Fibroblast of pulmonary artery (primary cell): Measurements from ENCODE around the gene ESF1.
A peak's percentile ranks its signal among the peaks of the same experiment; 100 is the strongest.
"Not testable (repeated sequence)": the region's sequence is repeated elsewhere in the genome, so short reads cannot be mapped to it uniquely, and the experiment has no call there.

Experiments used
- DNase-seq: peaks from one replicate; pipeline ENCODE4 v3.0.0-alpha.2; 2010; ENCODE audit warnings: low read depth
- H3K4me3 ChIP-seq: replicated peaks from 2 replicates; pipeline ENCODE4 v1.5.1; 2011; ENCODE audit warnings: low read depth, mild to moderate bottlenecking, control low read depth, low read length, moderate library complexity
- TF ChIP-seq, protein P1 (sequence below): IDR thresholded peaks from 2 replicates; pipeline ENCODE4 v1.5.1; 2011; ENCODE audit warnings: mild to moderate bottlenecking, control low read depth, low read length, inconsistent platforms; ENCODE audit errors: missing control alignments

ESF1 gene

DNA sequence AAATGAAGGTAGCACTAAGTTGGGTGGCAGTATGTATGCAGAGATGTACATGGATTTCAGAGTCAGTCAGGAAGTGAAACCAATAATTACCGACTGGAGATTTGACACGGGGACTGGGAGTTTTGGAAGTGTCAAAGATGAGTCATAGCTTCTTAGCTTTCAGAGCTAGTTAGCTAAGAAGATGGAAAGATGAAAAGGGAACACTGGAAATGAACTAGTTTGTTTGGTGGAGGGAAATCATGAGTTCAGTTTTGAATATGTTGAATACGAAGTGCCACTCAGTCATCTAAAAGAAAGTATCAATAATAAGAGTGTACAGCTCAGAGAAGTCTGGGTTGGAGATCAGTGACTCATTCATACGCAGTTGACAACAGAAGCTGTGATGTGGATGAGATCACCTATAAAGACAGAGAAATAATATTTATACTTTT, 7.5 kb downstream of the ESF1 start:
- no peak overlapping the region for H3K4me3 ChIP-seq
- no peak for DNase-seq
- TF ChIP-seq, protein P1, sequence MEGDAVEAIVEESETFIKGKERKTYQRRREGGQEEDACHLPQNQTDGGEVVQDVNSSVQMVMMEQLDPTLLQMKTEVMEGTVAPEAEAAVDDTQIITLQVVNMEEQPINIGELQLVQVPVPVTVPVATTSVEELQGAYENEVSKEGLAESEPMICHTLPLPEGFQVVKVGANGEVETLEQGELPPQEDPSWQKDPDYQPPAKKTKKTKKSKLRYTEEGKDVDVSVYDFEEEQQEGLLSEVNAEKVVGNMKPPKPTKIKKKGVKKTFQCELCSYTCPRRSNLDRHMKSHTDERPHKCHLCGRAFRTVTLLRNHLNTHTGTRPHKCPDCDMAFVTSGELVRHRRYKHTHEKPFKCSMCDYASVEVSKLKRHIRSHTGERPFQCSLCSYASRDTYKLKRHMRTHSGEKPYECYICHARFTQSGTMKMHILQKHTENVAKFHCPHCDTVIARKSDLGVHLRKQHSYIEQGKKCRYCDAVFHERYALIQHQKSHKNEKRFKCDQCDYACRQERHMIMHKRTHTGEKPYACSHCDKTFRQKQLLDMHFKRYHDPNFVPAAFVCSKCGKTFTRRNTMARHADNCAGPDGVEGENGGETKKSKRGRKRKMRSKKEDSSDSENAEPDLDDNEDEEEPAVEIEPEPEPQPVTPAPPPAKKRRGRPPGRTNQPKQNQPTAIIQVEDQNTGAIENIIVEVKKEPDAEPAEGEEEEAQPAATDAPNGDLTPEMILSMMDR = no peak

DNA sequence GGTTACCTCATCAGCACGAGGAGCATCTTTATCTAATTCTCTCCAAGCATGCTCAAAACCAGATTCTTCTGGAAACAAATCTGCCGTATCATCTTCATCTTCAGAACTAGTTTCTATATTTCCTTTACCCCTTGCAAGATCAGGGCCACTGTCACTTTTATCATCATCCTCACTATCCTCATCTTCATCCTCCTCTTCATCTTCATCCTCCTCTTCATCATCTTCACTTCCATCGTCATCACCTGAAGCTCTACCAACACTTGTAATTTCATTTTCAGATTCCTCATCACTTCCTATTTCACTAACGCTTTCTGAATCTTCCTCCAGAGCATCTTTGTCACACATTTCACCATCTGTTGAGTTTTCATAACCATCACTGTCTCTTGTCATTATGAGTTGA, 8.9 kb downstream of the ESF1 start:
- H3K4me3 ChIP-seq = no peak overlapping the region
- TF ChIP-seq, protein P1 = no peak
- DNase-seq = no peak

DNA sequence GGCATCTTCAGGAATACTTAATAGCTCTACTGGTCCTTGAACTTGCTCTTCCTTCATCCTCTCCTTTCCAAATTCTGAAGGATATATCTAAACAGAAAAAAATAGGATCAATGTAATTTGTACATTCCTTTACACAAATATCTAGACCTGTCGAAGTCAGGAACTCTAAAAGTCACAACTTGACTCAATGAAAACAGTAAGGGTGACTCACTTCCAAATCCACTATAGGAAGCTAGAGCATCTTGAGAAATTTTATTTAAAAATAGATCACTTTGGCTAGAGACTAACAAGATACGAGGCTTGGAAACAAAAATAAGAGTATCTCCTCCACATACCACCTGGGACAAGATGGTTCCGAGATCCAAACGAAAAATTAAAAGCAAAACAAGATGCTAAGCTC, 12.2 kb downstream of the ESF1 start:
- no peak for DNase-seq
- TF ChIP-seq, protein P1 = no peak
- H3K4me3 ChIP-seq = no peak overlapping the region

DNA sequence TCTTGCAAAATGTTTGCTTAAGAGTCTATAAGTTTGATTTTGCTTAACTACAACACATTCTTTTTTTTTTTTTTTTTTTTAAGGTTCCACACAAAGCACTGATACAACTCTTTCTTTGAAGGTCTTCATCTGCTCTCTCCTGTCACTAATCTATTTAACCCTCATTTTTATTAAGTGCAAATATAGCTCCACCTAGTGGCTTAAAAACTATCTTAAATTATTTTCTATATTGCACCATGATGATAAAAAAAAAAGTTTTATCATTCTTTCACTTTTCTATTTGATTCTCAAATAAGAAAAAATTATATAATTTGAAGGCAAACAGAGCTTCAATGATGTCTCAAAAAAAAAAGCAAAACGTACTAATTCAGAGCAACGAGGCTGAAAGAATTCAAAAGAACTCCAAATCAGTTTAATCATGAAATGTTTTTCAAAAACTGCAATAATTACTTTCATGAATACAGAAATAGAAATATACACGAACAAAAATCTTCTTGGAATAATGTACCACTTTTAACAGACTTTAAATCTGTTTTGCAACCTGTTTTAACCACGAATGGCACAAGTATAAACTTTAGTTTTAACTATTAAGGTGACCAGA, 12.8 kb downstream of the ESF1 start:
- TF ChIP-seq, protein P1 = peak; percentile 34
- peak; percentile 48 for DNase-seq
- H3K4me3 ChIP-seq = no peak overlapping the region

DNA sequence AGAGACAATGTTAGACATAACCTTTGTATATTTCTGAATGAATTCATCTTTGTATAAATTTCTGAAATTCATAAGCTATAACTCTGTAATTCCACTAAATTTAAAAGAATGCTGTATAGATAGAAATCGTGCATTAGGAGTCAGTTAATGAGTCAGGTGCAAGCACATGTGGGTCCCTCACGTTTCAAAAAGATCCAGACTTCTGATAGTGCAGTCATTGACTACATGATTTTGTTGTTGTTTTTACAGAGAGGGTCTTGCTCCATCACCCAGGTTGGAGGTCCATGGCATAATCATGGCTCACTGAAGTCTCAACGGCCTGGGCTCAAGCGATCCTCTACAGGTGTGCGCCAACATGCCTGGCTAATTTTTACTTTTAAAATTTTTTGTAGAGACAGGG, 14.6 kb downstream of the ESF1 start:
- TF ChIP-seq, protein P1 = no peak
- no peak for DNase-seq
- H3K4me3 ChIP-seq = no peak overlapping the region

DNA sequence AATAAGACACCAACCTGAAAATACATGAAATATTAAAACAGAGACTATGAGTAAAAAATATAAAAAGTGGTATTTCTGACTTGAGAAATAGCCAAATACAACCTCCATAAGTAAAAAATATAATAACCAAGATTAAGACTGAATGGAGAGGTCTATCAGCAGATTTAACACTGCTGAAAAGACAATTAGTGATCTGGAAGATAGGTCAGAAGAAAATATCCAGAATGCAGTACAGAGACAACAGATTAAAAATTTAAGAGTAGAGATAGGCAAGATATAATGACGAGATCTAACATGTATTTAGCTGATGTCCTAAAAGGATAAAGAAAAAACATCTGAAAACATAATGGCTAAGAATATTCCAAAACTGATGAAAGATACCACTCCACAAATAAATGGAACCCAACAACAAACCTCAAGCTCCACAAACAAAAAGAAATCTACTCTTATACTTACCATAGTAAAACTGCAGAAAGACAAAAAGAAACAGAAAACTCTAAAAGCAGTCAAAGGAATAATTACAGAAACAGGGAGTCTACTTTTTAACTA, 18.8 kb downstream of the ESF1 start:
- no peak for DNase-seq
- TF ChIP-seq, protein P1 = no peak
- no peak overlapping the region for H3K4me3 ChIP-seq

DNA sequence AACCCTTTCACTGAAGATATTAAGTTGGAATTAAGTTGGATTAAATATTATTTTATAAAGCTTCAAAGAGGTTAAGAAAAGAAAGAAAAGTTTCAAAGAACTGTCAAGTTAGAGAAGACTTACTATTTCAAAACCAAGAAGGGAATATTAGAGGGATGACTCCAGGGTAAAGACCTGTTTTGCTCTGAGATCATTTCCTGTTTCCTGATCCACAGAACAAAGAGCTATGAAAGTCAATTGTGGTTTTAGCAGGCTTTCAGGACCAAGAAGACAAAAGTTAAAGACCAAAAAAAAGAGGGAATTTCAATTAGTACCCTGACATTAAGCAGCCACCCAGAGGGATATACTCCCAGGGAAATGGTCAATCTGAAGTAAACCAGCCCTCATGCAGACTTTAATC, 19.4 kb downstream of the ESF1 start:
- TF ChIP-seq, protein P1 = no peak
- H3K4me3 ChIP-seq = no peak overlapping the region
- peak; percentile 66 for DNase-seq

DNA sequence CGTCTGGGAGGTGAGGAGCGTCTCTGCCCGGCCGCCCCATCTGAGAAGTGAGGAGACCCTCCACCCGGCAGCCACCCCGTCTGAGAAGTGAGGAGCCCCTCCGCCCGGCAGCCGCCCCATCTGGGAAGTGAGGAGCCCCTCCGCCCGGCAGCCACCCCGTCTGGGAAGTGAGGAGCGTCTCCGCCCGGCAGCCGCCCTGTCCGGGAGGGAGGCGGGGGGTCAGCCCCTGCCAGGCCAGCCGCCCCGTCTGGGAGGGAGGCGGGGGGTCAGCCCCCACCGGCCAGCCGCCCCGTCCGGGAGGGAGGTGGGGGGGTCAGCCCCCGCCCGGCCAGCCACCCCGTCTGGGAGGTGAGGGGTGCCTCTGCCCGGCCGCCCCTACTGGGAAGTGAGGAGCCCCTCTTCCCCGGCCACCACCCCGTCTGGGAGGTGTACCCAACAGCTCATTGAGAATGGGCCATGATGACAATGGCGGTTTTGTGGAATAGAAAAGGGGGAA, 24.2 kb downstream of the ESF1 start:
- H3K4me3 ChIP-seq, DNase-seq: not testable (repeated sequence)
